Measurements from ENCODE around the gene MKRN2. TPM values are rescaled to one million over a fixed set of nuclear protein-coding genes. Genes with fewer than 3 reads are reported as not detected.

Gene MKRN2
- total and polyA plus RNA-seq, 4 donors, result 31.5 to 34.1 (median 32.1) TPM

GRCh38 chr3:12549971-12550760 lies 6.7 kb upstream of the MKRN2 start:
- peak in 1 of 6 donors; percentile 9 for DNase-seq (ENCODE audit: low read depth in 4 of 6, low spot score in 6 of 6)
- H3K4me1 ChIP-seq (ENCODE audit: control insufficient read depth, insufficient read depth, low read length), result peaks cover 4% of the 10 kb centered on the region
- H3K36me3 ChIP-seq (ENCODE audit: control insufficient read depth, insufficient read depth, low read length), result no peaks in the 10 kb centered on the region
- no peaks in the 10 kb centered on the region for H3K27me3 ChIP-seq (ENCODE audit: control insufficient read depth, insufficient read depth, low read length)
- peak overlapping the region; percentile 33 for H3K27ac ChIP-seq (ENCODE audit: low read depth, low read length)
- no peaks in the 10 kb centered on the region for H3K9me3 ChIP-seq (ENCODE audit: control insufficient read depth, insufficient read depth, low read length)
- no peak overlapping the region for H3K4me3 ChIP-seq (ENCODE audit: low read depth, low read length)
- 42% methylated on average over 2 of the region's 7 CpGs for WGBS (ENCODE audit: insufficient coverage)

DNA sequence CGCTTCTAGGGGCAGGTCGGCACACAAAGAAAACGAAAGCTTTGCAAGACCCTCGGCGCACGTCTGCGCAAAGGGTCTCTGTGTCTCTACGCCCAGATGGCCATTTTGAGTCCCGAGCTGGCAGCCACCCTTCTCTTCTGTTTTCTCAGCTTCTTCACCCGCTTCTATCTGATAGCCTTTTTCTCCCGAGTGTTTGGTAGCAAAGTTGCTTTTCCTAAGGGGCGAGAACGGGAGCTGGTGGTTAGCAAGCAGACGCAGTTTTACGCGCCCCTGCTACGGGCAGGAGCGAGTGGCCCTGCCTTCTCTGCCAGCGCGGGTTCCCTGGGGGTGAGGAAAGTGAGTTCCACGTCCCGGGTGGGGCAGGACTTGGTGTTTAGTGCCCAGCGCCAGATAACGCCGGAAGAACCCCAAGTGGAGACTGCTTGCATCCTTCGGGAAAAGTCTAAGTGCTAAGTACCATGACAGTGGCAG lies 2.9 kb upstream of the MKRN2 start:
- Histone ChIP-seq H3K27ac (ENCODE audit: low read depth, low read length) (peak overlapping the region; percentile 95), H3K9me3 (ENCODE audit: control insufficient read depth, insufficient read depth, low read length) (no peaks in the 10 kb centered on the region), H3K36me3 (ENCODE audit: control insufficient read depth, insufficient read depth, low read length) (no peaks in the 10 kb centered on the region), H3K4me1 (ENCODE audit: control insufficient read depth, insufficient read depth, low read length) (peaks cover 10% of the 10 kb centered on the region), H3K27me3 (ENCODE audit: control insufficient read depth, insufficient read depth, low read length) (no peaks in the 10 kb centered on the region), H3K4me3 (ENCODE audit: low read depth, low read length) (peak overlapping the region; percentile 72)
- DNase-seq (ENCODE audit: low read depth in 4 of 6, low spot score in 6 of 6), result peak; percentile 39 to 91 (median 50)
- 6% methylated on average over 24 of the region's 26 CpGs for WGBS (ENCODE audit: insufficient coverage)

DNA sequence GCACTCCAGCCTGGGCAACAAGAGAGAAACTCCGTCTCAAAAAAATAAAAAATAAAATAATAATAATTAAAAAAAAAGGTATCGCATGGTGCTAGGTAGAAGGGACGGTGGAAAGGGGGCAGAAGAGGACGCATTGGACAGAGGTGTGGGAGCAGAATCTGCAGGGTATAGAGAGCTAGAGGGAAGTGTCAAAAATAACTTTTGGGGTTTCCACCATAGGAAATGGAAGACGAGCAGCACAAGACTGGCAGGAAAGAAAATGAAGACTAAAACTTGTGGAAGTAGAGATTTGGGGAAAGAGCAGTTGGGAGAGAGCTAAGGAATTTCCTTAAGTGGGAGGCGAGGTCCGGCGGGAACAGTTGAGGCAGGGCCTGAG lies 585 bp upstream of the MKRN2 start:
- WGBS (ENCODE audit: insufficient coverage), result under 1% methylated on average over 7 of the region's 8 CpGs
- no peaks in the 10 kb centered on the region for H3K9me3 ChIP-seq (ENCODE audit: control insufficient read depth, insufficient read depth, low read length)
- peaks cover 10% of the 10 kb centered on the region for H3K4me1 ChIP-seq (ENCODE audit: control insufficient read depth, insufficient read depth, low read length)
- no peaks in the 10 kb centered on the region for H3K36me3 ChIP-seq (ENCODE audit: control insufficient read depth, insufficient read depth, low read length)
- no peaks in the 10 kb centered on the region for H3K27me3 ChIP-seq (ENCODE audit: control insufficient read depth, insufficient read depth, low read length)
- no peak for DNase-seq (ENCODE audit: low read depth in 4 of 6, low spot score in 6 of 6)
- H3K4me3 ChIP-seq (ENCODE audit: low read depth, low read length), result peak overlapping the region; percentile 91
- peak overlapping the region; percentile 97 for H3K27ac ChIP-seq (ENCODE audit: low read depth, low read length)

GRCh38 chr3:12557473-12558100 lies 700 bp downstream of the MKRN2 start:
- Histone ChIP-seq H3K4me3 (ENCODE audit: low read depth, low read length) (peak overlapping the region; percentile 91), H3K36me3 (ENCODE audit: control insufficient read depth, insufficient read depth, low read length) (no peaks in the 10 kb centered on the region), H3K9me3 (ENCODE audit: control insufficient read depth, insufficient read depth, low read length) (no peaks in the 10 kb centered on the region), H3K27me3 (ENCODE audit: control insufficient read depth, insufficient read depth, low read length) (no peaks in the 10 kb centered on the region), H3K4me1 (ENCODE audit: control insufficient read depth, insufficient read depth, low read length) (peaks cover 10% of the 10 kb centered on the region), H3K27ac (ENCODE audit: low read depth, low read length) (peak overlapping the region; percentile 97)
- peak in 1 of 6 donors; percentile 19 for DNase-seq (ENCODE audit: low read depth in 4 of 6, low spot score in 6 of 6)
- 0% methylated on average over 7 of the region's 18 CpGs for WGBS (ENCODE audit: insufficient coverage)

DNA sequence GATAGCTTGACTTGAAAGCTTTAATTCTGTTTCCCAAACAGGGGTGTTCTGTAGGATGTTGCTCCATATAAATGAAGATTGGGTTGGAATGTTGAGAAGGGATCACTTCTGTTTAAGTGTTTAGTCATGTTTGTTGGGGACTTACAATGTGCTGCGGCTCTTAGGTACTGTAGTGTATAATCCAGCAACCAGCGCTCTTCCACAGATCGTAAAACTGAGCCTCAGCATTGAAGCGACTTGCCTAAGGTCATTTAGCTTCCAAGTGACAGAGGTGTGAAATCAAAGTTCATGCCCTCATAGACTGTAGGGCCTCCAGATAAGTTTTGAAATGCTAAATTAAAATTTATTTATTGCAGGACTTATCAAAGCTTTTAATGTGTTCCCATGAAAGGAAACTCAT lies 1.8 kb downstream of the MKRN2 start:
- no peak overlapping the region for H3K27ac ChIP-seq (ENCODE audit: low read depth, low read length)
- 47% methylated on average over 4 of the region's 4 CpGs for WGBS (ENCODE audit: insufficient coverage)
- no peaks in the 10 kb centered on the region for H3K27me3 ChIP-seq (ENCODE audit: control insufficient read depth, insufficient read depth, low read length)
- no peak for DNase-seq (ENCODE audit: low read depth in 4 of 6, low spot score in 6 of 6)
- peaks cover 10% of the 10 kb centered on the region for H3K4me1 ChIP-seq (ENCODE audit: control insufficient read depth, insufficient read depth, low read length)
- no peaks in the 10 kb centered on the region for H3K9me3 ChIP-seq (ENCODE audit: control insufficient read depth, insufficient read depth, low read length)
- H3K36me3 ChIP-seq (ENCODE audit: control insufficient read depth, insufficient read depth, low read length), result no peaks in the 10 kb centered on the region
- H3K4me3 ChIP-seq (ENCODE audit: low read depth, low read length), result no peak overlapping the region

GRCh38 chr3:12559520-12559919 lies 2.6 kb downstream of the MKRN2 start:
- Histone ChIP-seq H3K4me3 (ENCODE audit: low read depth, low read length) (no peak overlapping the region), H3K27ac (ENCODE audit: low read depth, low read length) (no peak overlapping the region), H3K4me1 (ENCODE audit: control insufficient read depth, insufficient read depth, low read length) (peaks cover 6% of the 10 kb centered on the region), H3K36me3 (ENCODE audit: control insufficient read depth, insufficient read depth, low read length) (no peaks in the 10 kb centered on the region), H3K27me3 (ENCODE audit: control insufficient read depth, insufficient read depth, low read length) (no peaks in the 10 kb centered on the region), H3K9me3 (ENCODE audit: control insufficient read depth, insufficient read depth, low read length) (no peaks in the 10 kb centered on the region)
- DNase-seq (ENCODE audit: low read depth in 4 of 6, low spot score in 6 of 6), result no peak
- WGBS (ENCODE audit: insufficient coverage), result 67% methylated on average over 3 of the region's 3 CpGs

GRCh38 chr3:12560505-12561190 lies 3.8 kb downstream of the MKRN2 start:
- H3K27ac ChIP-seq (ENCODE audit: low read depth, low read length), result no peak overlapping the region

GRCh38 chr3:12561397-12561796 lies 4.5 kb downstream of the MKRN2 start:
- no peak for DNase-seq (ENCODE audit: low read depth in 4 of 6, low spot score in 6 of 6)
- H3K4me1 ChIP-seq (ENCODE audit: control insufficient read depth, insufficient read depth, low read length), result no peaks in the 10 kb centered on the region
- no peaks in the 10 kb centered on the region for H3K36me3 ChIP-seq (ENCODE audit: control insufficient read depth, insufficient read depth, low read length)
- H3K9me3 ChIP-seq (ENCODE audit: control insufficient read depth, insufficient read depth, low read length), result peaks cover 2% of the 10 kb centered on the region
- 100% methylated on average over 1 of the region's 2 CpGs for WGBS (ENCODE audit: insufficient coverage)
- no peak overlapping the region for H3K27ac ChIP-seq (ENCODE audit: low read depth, low read length)
- H3K27me3 ChIP-seq (ENCODE audit: control insufficient read depth, insufficient read depth, low read length), result no peaks in the 10 kb centered on the region
- H3K4me3 ChIP-seq (ENCODE audit: low read depth, low read length), result no peak overlapping the region

More at GRCh38 chr3:12560505-12561190, 3.8 kb downstream of the MKRN2 start:
- WGBS (ENCODE audit: insufficient coverage), result 83% methylated on average over 3 of the region's 5 CpGs
- Histone ChIP-seq H3K27me3 (ENCODE audit: control insufficient read depth, insufficient read depth, low read length) (no peaks in the 10 kb centered on the region), H3K4me3 (ENCODE audit: low read depth, low read length) (no peak overlapping the region), H3K36me3 (ENCODE audit: control insufficient read depth, insufficient read depth, low read length) (no peaks in the 10 kb centered on the region), H3K9me3 (ENCODE audit: control insufficient read depth, insufficient read depth, low read length) (peaks cover 2% of the 10 kb centered on the region), H3K4me1 (ENCODE audit: control insufficient read depth, insufficient read depth, low read length) (peaks cover 6% of the 10 kb centered on the region)
- no peak for DNase-seq (ENCODE audit: low read depth in 4 of 6, low spot score in 6 of 6)

DNA sequence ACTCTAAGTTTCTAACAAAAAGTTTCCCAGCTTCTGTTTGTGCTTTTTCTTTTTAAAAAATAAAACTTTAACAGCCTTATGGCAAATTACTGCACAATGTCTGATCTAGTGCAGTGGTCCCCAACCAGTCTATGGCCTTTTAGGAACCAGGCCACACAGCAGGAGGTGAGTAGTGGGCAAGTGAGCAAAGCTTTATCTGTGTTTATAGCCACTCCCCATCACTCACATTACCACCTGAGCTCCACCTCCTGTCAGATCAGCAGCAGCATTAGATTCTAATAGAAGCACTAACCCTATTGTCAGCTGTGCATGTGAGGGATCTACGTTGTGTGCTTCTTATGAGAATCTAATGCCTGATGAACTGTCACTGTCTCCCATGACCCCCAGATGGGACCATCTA lies 5.6 kb downstream of the MKRN2 start:
- no peak for DNase-seq (ENCODE audit: low read depth in 4 of 6, low spot score in 6 of 6)
- WGBS (ENCODE audit: insufficient coverage), result no CpG with 5 or more reads among the region's 1 CpG
- H3K9me3 ChIP-seq (ENCODE audit: control insufficient read depth, insufficient read depth, low read length), result peaks cover 2% of the 10 kb centered on the region
- H3K4me3 ChIP-seq (ENCODE audit: low read depth, low read length), result no peak overlapping the region
- H3K4me1 ChIP-seq (ENCODE audit: control insufficient read depth, insufficient read depth, low read length), result no peaks in the 10 kb centered on the region
- no peak overlapping the region for H3K27ac ChIP-seq (ENCODE audit: low read depth, low read length)
- no peaks in the 10 kb centered on the region for H3K27me3 ChIP-seq (ENCODE audit: control insufficient read depth, insufficient read depth, low read length)
- no peaks in the 10 kb centered on the region for H3K36me3 ChIP-seq (ENCODE audit: control insufficient read depth, insufficient read depth, low read length)
